Activated CD8-positive, alpha-beta memory T cell treated with anti-CD3 and anti-CD28 coated beads, Interleukin-2, amount 50 U/mL, for 1 hour (primary cell): Measurements from ENCODE around the gene LHB.
"Not testable (repeated sequence)": the region's sequence is repeated elsewhere in the genome, so short reads cannot be mapped to it uniquely, and the experiment has no call there.

Experiments used
- DNase-seq: peaks from one replicate; pipeline ENCODE4 v3.0.0-alpha.2; 2020; ENCODE audit errors: extremely low read depth

Gene LHB

GRCh38 chr19:49017041-49017665, at the start of gene LHB:
Gene LHB, minus strand, starts transcription at chr19:49017091. Its CDS starts 10 bp downstream, at chr19:49017081.
- DNase-seq, result no peak

GRCh38 chr19:49065905-49066512, 49.1 kb upstream of the LHB start:
- no peak for DNase-seq

- DNase-seq, result no peak
These were observed 48.1 kb upstream of the LHB start, which contains the start of gene NTF4 for GRCh38 chr19:49064768-49065611. Gene NTF4, minus strand, starts transcription at chr19:49064818. Its CDS starts 2,821 bp downstream, at chr19:49061997.

GRCh38 chr19:49064029-49064629, 47.2 kb upstream of the LHB start:
- no peak for DNase-seq

GRCh38 chr19:49061445-49061844, 44.6 kb upstream of the LHB start:
- DNase-seq, result no peak

- no peak for DNase-seq
These were observed 44.1 kb upstream of the LHB start for GRCh38 chr19:49061000-49061399.

GRCh38 chr19:49059053-49059452, 42.2 kb upstream of the LHB start:
- DNase-seq, result no peak

- DNase-seq, result no peak
These were observed 41.7 kb upstream of the LHB start for GRCh38 chr19:49058562-49058961.

GRCh38 chr19:49057636-49058234, 40.8 kb upstream of the LHB start, which contains the start of gene CGB7:
Gene CGB7, minus strand, starts transcription at chr19:49057749. Its CDS starts 2,374 bp downstream, at chr19:49055375.
- no peak for DNase-seq

GRCh38 chr19:49056902-49057596, 40.2 kb upstream of the LHB start:
- not testable (repeated sequence) for DNase-seq

- DNase-seq, result no peak
These were observed 39.4 kb upstream of the LHB start for GRCh38 chr19:49056101-49056901.

GRCh38 chr19:49050376-49051033, 33.6 kb upstream of the LHB start:
- DNase-seq, result not testable (repeated sequence)

GRCh38 chr19:49049834-49050233, 32.9 kb upstream of the LHB start:
- not testable (repeated sequence) for DNase-seq

GRCh38 chr19:49049011-49049410, 32.1 kb upstream of the LHB start, which contains the start of gene CGB8:
Gene CGB8, minus strand, starts transcription at chr19:49049111. Its CDS starts 372 bp downstream, at chr19:49048739.
- DNase-seq, result not testable (repeated sequence)

GRCh38 chr19:49043548-49043947, 26.7 kb upstream of the LHB start, which contains the start of gene CGB5:
Gene CGB5, plus strand, starts transcription at chr19:49043848. Its CDS starts 362 bp downstream, at chr19:49044210.
- not testable (repeated sequence) for DNase-seq

GRCh38 chr19:49042666-49043065, 25.8 kb upstream of the LHB start:
- DNase-seq, result not testable (repeated sequence)

GRCh38 chr19:49042177-49042576, 25.3 kb upstream of the LHB start:
- no peak for DNase-seq

GRCh38 chr19:49039736-49040135, 22.8 kb upstream of the LHB start:
- not testable (repeated sequence) for DNase-seq

- not testable (repeated sequence) for DNase-seq
These were observed 21.8 kb upstream of the LHB start for GRCh38 chr19:49038557-49039276.
